SU-DHL-6 (cell line): ENCODE measurements around the gene APBB2.

Experiments
- CTCF ChIP-seq: fragments of 200-600 bp; sonication (generic); IDR thresholded peaks from one replicate; pipeline ENCODE4 v1.5.1; 2017; ENCODE audit warnings: antibody characterized with exemption, mild to moderate bottlenecking, low read length, moderate library complexity; ENCODE audit not compliant: insufficient read depth, poor library complexity, severe bottlenecking
- EZH2phosphoT487 ChIP-seq: fragments of 200-600 bp; sonication (generic), shearing (Covaris generic); conservative IDR thresholded peaks from 2 replicates; pipeline ENCODE4 v1.6.1; 2018; ENCODE audit warnings: mild to moderate bottlenecking, antibody characterized with exemption, low read length, moderate library complexity, mixed read lengths

- TF ChIP-seq CTCF = peak; percentile 94
- no peak for TF ChIP-seq EZH2phosphoT487
These were observed 305.5 kb downstream of the APBB2 start for GRCh38 chr4:40908702-40909362.
